Activated T-cell treated with anti-CD3 and anti-CD28 coated beads, Interleukin-2, amount 50 U/mL, for 4 hours (primary cell): Measurements from ENCODE around the gene FBXO5. TPM values are rescaled to one million over a fixed set of nuclear protein-coding genes. Genes with fewer than 3 reads are reported as not detected.

ENCODE experiments used
- ATAC-seq, 2 donors: fragments of 200-7000 bp; cut with Tn5 transposase; one replicate each; pipeline ENCODE4 v1.10.0; 2021
- DNase-seq: peaks from one replicate; pipeline ENCODE4 v3.0.0-alpha.2; 2020
- H3K27me3 Mint-ChIP-seq: one replicate; pipeline ENCODE4 v1.8.0; 2021; ENCODE audit warnings: low read depth, mixed read lengths
- H3K36me3 Mint-ChIP-seq: one replicate; pipeline ENCODE4 v1.8.0; 2022; ENCODE audit warnings: mixed read lengths; ENCODE audit not compliant: insufficient read depth
- H3K4me1 Mint-ChIP-seq: one replicate; pipeline ENCODE4 v1.8.0; 2021; ENCODE audit warnings: low read depth, mixed read lengths
- H3K4me3 Mint-ChIP-seq: one replicate; pipeline ENCODE4 v1.8.0; 2021; ENCODE audit warnings: mild to moderate bottlenecking, moderate library complexity, mixed read lengths
- H3K9me3 Mint-ChIP-seq: one replicate; pipeline ENCODE4 v1.8.0; 2021; ENCODE audit warnings: mixed read lengths
- total RNA-seq, 3 donors: library from RNA; stranded (reverse); gene quantifications; one replicate each; pipeline ENCODE4 v1.2.1, GENCODE V29; 2021

Gene FBXO5, protein sequence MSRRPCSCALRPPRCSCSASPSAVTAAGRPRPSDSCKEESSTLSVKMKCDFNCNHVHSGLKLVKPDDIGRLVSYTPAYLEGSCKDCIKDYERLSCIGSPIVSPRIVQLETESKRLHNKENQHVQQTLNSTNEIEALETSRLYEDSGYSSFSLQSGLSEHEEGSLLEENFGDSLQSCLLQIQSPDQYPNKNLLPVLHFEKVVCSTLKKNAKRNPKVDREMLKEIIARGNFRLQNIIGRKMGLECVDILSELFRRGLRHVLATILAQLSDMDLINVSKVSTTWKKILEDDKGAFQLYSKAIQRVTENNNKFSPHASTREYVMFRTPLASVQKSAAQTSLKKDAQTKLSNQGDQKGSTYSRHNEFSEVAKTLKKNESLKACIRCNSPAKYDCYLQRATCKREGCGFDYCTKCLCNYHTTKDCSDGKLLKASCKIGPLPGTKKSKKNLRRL
- 10 to 100 TPM in 2 of 3 donors, 1 to 10 TPM in 1; 9.7 to 10.6 (median 10.0) TPM for total RNA-seq

DNA sequence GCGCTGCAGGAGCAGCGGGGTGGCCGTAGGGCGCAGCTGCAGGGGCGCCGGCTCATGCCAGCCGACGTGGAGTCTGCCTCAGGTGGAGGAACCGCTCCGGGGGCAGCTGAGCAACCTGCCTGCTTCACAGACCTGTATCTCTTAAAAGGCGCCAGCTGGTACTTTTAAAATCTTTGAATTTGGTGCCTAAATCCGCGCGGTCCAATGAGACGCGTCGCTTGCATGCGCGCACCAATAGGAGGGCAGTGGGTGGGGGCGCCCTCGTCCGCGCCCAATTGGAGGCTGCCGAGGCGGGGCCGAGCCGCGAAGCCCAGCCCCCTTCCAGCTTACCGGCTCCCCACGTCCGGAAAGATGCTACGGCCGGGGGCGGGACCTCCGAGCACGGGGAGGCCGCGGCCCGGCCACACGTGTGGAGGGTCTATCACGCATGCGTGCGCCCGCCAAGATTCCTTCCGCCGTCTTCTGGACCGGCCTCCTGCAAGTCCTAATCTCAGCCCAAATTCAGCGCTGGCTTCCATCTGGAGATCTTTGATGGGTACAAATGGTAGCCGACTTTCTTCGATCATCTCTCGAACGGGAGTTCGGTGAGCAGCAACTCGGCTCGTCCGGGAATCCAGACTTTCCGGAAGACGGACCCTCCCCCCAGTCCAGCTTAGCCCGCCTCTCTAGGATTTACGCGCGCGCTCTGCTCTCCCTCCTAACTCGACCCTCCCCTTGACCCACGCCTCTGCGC, at the start of gene FBXO5:
FBXO5 (minus strand) TSS at position 138 of the 733 bp plus-strand sequence; CDS start at position 56, 82 bp downstream.
- DNase-seq (peak; percentile 95), ATAC-seq (peak; percentile 93 to 94)
- peaks cover 13% of the 10 kb centered on the region for H3K36me3 Mint-ChIP-seq
- peaks cover 46% of the 10 kb centered on the region for H3K4me1 Mint-ChIP-seq
- H3K9me3 Mint-ChIP-seq: no peaks in the 10 kb centered on the region
- H3K4me3 Mint-ChIP-seq: peak within 1 kb of the TSS; percentile 99
- no peaks in the 10 kb centered on the region for H3K27me3 Mint-ChIP-seq

DNA sequence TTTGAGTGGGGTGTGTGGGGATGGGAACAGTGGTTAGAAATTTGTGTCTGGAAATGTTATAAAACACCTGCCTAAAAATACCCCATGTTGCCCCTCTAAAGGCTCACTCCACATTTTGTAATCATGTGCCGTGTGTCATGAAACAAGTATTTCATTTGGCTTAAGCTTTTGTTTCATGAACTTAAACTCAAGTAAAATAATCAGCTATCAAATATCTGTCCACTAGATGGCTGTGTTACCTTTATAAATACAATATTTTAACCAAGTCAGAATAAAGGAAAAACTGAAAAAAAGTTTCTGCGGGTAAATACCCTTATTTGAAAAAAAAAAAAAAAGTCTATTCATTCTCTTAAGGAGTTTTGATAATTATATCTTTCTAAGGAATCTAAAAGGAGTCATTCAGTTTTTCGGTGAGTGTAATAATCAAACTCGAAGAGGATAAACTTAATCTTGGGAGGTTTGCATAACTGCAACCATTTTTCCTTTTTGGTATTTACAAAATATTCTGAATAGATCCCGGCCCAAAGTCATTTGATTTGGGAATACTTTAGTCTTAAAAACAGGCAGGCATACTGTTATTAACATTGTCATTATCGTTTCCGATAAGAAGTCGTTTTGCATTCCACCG, 49.5 kb upstream of the FBXO5 start:
- Mint-ChIP-seq H3K4me3 (no peak overlapping the region), H3K27me3 (peaks cover 9% of the 10 kb centered on the region), H3K4me1 (no peaks in the 10 kb centered on the region), H3K9me3 (no peaks in the 10 kb centered on the region), H3K36me3 (no peaks in the 10 kb centered on the region)
- no peak for DNase-seq
- ATAC-seq: no peak

DNA sequence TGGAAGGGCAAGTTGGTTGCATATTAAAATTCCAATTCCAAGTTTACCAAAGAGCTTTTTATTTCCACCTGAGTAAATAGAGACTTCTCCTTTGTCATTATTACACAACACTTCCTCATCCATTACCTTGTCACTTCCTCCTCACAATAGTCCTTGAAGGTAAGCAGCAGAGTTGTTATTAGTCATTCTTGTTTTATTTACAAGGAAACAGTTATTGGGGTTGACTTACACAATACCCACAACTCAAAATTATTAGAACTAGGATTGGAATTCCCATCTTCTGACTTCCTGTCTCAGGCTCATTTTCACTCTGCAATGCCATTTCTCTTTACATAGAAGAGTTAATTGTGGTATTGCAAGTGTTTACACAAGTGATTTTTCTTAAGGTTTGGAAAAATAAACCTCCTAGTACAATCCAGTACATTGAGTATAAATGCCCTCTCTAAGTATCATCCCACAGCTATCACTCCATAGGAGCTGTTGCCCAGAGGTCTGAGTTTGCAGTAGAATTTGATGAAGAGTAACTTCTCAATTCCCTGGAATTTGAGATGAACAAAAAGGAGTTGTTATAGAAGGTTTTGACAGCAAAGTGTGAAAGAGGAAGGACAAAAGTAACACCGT, 48.6 kb upstream of the FBXO5 start:
- Mint-ChIP-seq H3K4me3 (no peak overlapping the region), H3K36me3 (no peaks in the 10 kb centered on the region), H3K4me1 (no peaks in the 10 kb centered on the region), H3K27me3 (peaks cover 12% of the 10 kb centered on the region), H3K9me3 (no peaks in the 10 kb centered on the region)
- DNase-seq (no peak), ATAC-seq (no peak)

DNA sequence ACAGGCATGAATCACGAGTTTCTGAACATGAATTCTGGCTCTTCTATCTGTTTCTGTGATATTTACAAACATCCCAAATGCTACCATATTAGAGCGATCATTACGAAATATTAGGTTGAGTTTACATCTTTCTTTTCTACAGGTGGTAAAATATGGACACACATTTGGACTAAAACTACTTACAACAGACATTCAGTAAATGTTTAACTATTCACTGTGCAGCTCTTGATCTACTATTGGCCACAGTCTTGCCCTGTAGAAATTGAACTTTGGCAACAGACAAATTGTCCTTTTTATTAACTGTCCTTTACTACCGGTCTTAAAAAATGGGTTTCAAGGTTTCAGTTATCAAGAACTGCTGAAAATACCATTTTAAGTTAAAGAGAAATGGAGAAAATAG, 46.1 kb upstream of the FBXO5 start:
- no peak overlapping the region for H3K4me3 Mint-ChIP-seq
- no peaks in the 10 kb centered on the region for H3K36me3 Mint-ChIP-seq
- H3K27me3 Mint-ChIP-seq: peaks cover 14% of the 10 kb centered on the region
- no peaks in the 10 kb centered on the region for H3K4me1 Mint-ChIP-seq
- ATAC-seq (no peak), DNase-seq (no peak)
- H3K9me3 Mint-ChIP-seq: no peaks in the 10 kb centered on the region

DNA sequence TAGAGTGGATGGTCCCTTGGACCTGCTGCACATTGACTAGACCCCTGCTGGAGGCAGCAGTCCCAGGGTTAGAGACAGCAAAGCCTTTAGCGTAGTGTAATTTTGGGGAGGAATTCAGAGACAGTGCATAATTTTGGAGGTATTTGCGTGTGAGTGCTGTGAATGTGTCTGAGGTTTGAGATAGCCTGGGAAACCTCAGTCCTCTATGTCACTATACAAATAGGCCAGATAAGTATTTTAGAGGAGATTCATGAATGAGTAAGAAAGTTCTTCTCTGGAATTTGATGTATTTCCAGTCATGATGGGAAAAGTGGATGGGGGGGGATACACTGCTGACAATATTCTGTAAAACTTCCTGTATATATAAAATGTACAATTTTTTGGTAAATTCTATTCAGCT, 45.4 kb upstream of the FBXO5 start:
- peaks cover 14% of the 10 kb centered on the region for H3K27me3 Mint-ChIP-seq

DNA sequence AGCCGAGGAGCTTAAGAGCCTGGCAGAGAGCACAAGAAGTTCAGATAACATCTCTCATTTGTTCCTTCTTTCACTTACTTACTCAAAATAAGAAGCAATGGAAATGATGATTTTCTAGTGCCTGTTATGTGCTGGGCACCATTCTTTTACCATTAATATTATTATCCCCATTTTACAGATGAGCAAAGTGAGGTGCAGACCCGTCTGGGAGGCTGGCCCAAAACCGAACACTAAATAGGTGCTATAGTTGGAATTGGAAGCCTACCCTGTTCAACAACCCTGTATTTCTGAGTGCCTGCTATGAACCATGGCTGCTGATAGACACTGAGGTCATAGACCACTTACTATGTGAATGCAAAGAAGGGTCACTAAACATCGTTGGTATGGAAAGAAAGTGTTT, 44.6 kb upstream of the FBXO5 start:
- DNase-seq (no peak), ATAC-seq (no peak)
- H3K4me1 Mint-ChIP-seq: no peaks in the 10 kb centered on the region
- H3K9me3 Mint-ChIP-seq: no peaks in the 10 kb centered on the region
- no peaks in the 10 kb centered on the region for H3K36me3 Mint-ChIP-seq
- no peak overlapping the region for H3K4me3 Mint-ChIP-seq
- peaks cover 16% of the 10 kb centered on the region for H3K27me3 Mint-ChIP-seq

More for the DNA sequence above, 45.4 kb upstream of the FBXO5 start:
- H3K9me3 Mint-ChIP-seq: no peaks in the 10 kb centered on the region
- no peak for ATAC-seq
- no peak overlapping the region for H3K4me3 Mint-ChIP-seq
- no peaks in the 10 kb centered on the region for H3K4me1 Mint-ChIP-seq
- no peaks in the 10 kb centered on the region for H3K36me3 Mint-ChIP-seq
- no peak for DNase-seq

DNA sequence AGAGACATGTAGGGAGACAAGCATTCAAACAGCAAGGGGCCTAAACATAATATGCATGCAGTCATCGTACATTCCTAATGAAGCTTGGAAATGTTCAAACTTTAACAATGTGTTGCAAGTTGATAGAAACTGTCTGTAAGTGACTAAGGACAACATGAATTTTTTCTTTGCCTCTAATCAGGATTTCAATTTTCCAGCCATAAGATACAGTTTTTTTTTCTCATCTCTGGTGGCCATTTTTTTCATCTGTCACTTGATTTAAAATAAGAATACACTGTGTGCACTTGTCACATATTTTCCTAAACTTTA, 41.8 kb upstream of the FBXO5 start:
- no peak overlapping the region for H3K4me3 Mint-ChIP-seq
- H3K4me1 Mint-ChIP-seq: no peaks in the 10 kb centered on the region
- no peaks in the 10 kb centered on the region for H3K9me3 Mint-ChIP-seq
- peaks cover 12% of the 10 kb centered on the region for H3K27me3 Mint-ChIP-seq
- ATAC-seq (peak in 1 of 2 donors; percentile 7), DNase-seq (no peak)
- no peaks in the 10 kb centered on the region for H3K36me3 Mint-ChIP-seq

DNA sequence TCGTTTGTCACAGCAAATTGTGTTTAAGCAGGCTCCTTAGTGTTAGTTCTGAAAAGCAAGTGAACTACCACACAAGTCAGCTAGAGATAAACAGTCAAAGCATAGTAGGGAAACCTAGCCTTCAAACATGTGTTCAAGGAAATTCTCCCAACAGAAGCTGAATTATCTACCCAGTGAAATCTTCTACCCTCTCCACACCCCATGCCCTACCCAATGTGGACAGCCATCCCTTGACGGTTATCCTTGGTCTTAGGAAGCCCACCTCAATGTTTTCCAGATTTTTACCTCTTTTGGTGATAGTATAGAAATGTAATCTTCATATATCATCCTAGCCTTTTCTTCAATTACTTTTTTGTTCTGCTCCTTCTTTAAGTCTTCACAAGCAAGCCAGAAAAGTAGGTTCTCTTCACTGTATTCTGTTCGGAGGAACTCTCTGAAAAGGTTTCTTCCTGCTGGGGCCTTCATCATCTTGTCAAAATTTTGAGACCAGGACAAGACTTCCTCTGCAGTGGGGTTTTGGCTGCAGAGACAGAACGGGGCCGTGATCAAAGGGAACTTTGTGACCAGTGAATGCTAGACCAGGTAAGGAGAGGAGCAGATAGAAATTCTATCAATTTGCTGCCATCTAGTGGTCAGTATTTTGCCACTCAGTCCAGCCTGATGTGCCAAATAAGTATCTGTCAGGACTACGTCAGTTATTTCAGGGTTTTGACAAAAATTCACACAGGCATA, 41.3 kb upstream of the FBXO5 start:
- DNase-seq (peak; percentile 22), ATAC-seq (peak; percentile 85 to 90)
- H3K9me3 Mint-ChIP-seq: no peaks in the 10 kb centered on the region
- H3K4me1 Mint-ChIP-seq: no peaks in the 10 kb centered on the region
- peaks cover 15% of the 10 kb centered on the region for H3K27me3 Mint-ChIP-seq
- H3K4me3 Mint-ChIP-seq: no peak overlapping the region
- H3K36me3 Mint-ChIP-seq: no peaks in the 10 kb centered on the region

DNA sequence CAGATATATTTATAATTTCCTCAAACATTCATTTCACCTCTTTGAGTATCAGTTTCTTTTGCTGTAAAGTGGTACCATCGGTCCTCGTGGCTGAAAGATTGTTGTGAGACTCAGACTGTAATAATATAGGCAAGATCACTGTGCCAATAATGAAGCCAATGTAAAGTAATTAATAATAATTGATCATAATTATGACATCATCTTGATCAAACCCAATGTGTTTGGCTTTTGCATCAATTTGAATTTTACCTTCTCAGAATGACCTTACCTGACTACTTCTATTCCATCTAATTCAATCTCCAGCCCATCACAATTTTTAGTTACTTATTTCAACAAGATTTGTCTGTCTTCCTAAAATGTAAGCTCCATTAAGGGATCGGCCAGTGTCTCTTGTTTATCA, 35.5 kb upstream of the FBXO5 start:
- no peaks in the 10 kb centered on the region for H3K4me1 Mint-ChIP-seq
- peaks cover 29% of the 10 kb centered on the region for H3K27me3 Mint-ChIP-seq
- H3K9me3 Mint-ChIP-seq: no peaks in the 10 kb centered on the region
- no peak overlapping the region for H3K4me3 Mint-ChIP-seq
- no peak for ATAC-seq
- H3K36me3 Mint-ChIP-seq: no peaks in the 10 kb centered on the region
- DNase-seq: no peak

DNA sequence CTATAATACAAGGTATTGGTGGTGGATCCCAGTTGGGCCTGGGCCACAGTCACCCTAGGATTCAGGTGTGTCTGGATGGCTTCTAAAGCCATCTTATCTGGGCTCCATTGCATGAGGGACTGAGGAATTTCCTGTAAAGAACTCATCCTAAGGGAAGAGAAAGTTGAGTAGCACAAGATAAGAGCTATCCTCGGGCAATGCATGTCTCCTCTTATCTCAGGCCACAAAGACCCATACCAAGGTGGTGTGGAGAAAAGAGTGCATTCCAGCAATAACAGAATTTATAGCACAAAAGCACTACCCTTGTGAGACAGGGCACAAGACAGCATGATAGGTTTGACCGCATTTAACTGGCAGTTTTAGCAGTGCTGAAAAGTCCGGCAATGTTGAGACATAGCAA, 34.0 kb upstream of the FBXO5 start:
- Mint-ChIP-seq H3K27me3 (peaks cover 30% of the 10 kb centered on the region), H3K36me3 (no peaks in the 10 kb centered on the region), H3K4me1 (no peaks in the 10 kb centered on the region), H3K4me3 (no peak overlapping the region), H3K9me3 (no peaks in the 10 kb centered on the region)
- ATAC-seq (no peak), DNase-seq (no peak)

DNA sequence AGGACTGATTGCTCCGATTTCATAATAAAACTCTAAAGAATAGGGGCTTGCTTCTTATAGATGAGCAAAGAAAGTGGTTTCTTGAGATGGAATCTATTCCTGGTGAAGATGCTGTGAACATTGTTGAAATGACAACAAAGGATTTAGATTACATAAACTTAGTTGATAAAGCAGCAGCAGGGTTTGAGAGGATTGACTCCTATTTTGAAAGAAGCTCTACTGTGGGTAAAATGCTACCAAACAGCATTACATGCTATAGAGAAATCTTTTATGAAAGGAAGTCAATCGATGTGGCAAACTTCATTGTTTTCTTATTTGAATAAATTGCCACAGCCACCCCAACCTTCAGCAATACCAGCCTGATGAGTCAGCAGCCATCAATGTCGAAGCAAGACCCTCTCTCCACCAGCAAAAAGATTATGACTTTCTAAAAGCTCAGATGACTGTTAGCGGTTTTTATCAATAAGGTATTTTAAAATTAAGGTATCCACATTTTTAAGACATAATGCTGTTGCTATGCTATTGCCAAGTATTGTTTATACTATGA, 32.3 kb upstream of the FBXO5 start:
- DNase-seq (no peak), ATAC-seq (no peak)
- Mint-ChIP-seq H3K9me3 (no peaks in the 10 kb centered on the region), H3K27me3 (peaks cover 30% of the 10 kb centered on the region), H3K36me3 (no peaks in the 10 kb centered on the region), H3K4me3 (no peak overlapping the region), H3K4me1 (no peaks in the 10 kb centered on the region)

DNA sequence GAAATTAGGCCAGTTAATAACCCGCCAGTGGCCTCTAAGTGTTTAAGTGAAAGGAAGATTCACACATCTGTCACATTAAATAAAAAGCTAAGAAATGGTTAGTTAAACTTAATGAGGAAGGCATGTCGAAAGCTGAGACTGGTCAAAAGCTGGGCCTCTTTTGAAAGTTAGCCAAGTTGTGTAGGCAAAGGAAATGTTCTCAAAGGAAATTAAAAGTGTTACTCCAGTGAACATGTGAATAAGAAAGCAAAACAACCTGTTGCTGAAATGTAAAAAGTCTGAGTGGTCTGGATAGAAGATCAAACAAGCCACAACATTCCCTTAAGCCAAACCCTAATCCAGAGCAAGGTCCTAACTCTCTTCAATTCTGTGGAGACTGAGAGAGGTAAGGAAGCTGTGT, 30.6 kb upstream of the FBXO5 start:
- ATAC-seq: no peak
- Mint-ChIP-seq H3K36me3 (no peaks in the 10 kb centered on the region), H3K27me3 (peaks cover 23% of the 10 kb centered on the region), H3K9me3 (no peaks in the 10 kb centered on the region), H3K4me3 (no peak overlapping the region), H3K4me1 (no peaks in the 10 kb centered on the region)
- DNase-seq: no peak

DNA sequence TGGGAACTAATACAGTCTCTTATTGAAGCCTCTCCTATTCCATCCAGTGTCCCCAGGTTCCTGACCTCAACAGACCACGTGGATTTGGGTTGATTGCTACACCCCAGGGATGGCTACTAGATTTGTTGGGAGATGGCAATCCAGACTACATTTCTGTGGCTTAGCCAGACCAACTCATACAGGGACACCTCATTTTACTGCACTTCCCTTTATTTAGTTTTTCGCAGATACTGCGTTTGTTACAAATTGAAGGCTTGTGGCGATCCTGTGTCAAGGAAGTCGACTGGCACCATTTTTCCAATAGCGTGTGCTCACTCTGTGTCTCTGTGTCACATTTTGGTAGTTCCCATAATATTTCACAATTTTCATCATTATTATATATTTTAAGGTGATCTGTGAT, 30.0 kb upstream of the FBXO5 start:
- no peak for ATAC-seq
- Mint-ChIP-seq H3K9me3 (no peaks in the 10 kb centered on the region), H3K4me3 (no peak overlapping the region), H3K27me3 (peaks cover 20% of the 10 kb centered on the region), H3K4me1 (no peaks in the 10 kb centered on the region), H3K36me3 (no peaks in the 10 kb centered on the region)
- DNase-seq: no peak

DNA sequence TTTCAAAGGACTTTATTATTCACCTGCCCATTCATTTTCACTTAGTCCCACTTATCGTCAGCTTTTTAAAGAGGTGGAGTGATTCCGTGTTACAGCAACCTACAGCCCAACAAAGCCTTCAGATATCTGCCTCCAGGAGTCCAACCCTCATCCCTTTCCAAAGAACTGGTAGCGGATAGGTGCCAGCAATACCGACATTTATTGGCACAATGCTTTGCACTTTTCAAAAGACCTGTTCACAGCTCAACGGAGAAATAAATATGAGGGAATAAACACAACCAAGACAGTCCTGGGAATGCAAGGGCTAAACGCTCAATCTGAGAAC, 20.5 kb upstream of the FBXO5 start:
- H3K4me1 Mint-ChIP-seq: peaks cover 36% of the 10 kb centered on the region
- H3K9me3 Mint-ChIP-seq: no peaks in the 10 kb centered on the region
- ATAC-seq (peak in 1 of 2 donors; percentile 12), DNase-seq (no peak)
- peaks cover 13% of the 10 kb centered on the region for H3K36me3 Mint-ChIP-seq
- no peaks in the 10 kb centered on the region for H3K27me3 Mint-ChIP-seq
- peak overlapping the region; percentile 98 for H3K4me3 Mint-ChIP-seq
